G401.6 (cell line): ENCODE results near the gene NR2E1.

Experiments
- FAIRE-seq: peaks from 2 replicates; lab custom pipeline; 2012; peaks lifted over from hg19 to GRCh38; lab: Jason Lieb, UNC

The NR2E1 gene

DNA sequence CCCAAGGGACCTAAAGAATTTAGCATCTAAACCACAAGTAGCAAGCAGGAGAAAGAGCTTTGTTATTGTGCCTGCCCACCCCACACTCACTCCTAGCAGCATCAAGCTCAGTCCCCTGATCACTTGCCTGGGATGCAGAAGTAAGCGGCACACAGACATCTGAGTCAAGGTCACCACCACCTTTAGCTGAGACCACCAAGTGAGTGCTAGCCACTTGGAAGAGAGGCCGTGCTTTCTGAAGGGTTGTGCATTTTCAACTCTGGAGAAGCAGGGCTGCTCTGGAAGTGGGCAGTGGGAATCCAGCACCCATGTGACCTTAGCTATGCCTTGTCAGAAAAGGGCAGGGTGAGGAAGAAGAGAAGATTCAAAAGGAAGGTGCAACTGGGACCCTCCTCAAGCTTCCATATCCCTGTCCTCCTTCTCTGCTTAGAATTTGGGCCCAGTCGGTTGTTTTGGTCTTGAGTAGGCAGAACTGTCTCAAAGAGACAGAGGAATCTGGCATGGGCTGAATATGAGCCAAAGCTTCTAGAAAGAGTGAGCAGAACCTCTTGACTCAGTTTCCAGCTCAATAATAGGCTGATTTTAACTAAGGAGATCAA is 6.2 kb downstream of the NR2E1 start:
- no peak for FAIRE-seq

DNA sequence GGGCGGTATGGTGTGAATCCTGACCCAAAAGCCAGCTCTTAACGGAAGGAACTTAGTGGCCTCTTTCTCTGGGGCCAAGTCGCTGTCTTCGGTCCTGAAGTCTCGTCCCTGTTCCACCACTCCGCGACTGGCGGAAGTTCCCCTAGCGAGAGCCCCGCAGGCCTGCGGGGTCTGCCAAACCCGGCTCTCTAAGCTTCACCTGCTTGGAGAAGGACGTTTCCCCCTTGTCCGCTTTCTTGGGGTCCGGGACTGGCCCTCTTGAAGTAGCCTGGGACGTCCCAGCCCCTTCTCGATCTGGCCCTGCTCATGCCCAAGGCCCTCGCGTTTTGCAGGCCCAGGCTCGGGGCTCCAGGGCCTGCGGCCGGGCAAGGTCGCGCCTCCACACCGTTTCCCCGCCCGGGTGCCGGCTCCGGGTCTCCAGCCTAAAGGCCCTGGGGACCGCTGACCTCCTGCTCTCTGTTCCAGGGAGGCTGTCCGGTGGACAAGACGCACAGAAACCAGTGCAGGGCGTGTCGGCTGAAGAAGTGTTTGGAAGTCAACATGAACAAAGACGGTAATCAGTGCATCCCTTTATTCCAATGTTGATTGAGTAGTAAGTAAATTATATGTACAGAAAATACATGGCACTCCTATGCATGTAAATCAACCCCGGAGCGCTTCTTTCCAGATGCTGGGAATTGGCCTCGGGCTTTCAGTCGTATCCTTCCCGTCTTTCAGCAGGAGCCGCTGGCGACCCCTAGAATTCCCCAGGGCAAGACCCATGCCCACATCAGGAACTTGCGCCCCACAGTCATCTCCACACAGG is 8.8 kb downstream of the NR2E1 start:
- no peak for FAIRE-seq

DNA sequence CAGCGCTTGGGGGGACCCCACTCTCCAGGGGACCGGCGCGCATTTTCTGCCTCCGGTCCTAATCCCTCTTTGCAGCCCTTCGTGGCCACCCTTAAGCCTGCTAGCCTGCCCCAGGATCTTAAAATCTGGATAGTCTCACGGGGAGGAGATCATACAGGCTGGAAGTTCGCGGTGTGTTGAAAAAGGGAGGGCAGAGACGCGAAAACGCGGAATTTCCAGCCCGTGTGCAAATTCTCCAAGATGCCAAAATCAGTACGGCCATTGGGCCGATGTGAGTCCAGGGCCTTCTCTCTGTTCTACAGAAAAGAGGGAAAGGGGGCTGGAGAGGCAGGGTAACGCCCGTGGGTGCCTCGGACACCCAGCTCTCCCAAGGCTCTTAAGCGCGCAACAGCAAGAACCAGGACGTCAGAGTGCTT is 9.4 kb downstream of the NR2E1 start:
- FAIRE-seq: no peak

DNA sequence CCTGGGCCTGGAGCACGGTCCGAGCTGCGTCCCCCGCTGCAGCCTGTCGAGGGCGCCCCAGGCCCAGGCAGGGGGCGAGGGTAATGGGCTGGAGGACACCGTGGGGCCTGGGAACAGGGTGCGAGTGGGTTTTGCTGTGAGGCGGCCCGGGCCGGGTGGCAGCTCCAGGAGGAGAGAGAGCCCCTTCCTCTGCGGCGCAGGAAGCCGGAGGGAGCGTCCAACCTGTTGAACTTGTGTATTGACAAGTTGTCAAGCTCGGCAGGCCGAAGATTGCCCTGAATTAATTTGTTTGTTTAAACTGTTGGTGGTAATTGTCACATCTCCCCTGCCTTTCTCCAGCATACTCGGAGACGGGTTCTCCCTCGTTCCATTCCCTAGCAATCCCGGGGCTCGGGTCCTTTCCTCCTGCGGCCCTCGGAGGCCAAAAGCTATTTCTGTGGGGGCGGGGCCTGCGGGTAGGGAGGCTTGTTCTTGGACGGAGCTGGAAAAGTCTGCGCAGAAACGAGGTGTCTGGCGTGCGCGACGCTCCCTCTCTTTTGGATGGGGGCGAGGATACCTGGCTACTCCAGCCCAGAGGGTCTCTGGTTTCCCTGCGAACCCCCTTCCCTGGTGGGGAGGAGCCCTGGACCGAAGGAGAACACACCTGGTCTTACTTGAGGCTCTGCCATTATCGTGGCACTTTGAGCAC is 9.9 kb downstream of the NR2E1 start:
- no peak for FAIRE-seq

DNA sequence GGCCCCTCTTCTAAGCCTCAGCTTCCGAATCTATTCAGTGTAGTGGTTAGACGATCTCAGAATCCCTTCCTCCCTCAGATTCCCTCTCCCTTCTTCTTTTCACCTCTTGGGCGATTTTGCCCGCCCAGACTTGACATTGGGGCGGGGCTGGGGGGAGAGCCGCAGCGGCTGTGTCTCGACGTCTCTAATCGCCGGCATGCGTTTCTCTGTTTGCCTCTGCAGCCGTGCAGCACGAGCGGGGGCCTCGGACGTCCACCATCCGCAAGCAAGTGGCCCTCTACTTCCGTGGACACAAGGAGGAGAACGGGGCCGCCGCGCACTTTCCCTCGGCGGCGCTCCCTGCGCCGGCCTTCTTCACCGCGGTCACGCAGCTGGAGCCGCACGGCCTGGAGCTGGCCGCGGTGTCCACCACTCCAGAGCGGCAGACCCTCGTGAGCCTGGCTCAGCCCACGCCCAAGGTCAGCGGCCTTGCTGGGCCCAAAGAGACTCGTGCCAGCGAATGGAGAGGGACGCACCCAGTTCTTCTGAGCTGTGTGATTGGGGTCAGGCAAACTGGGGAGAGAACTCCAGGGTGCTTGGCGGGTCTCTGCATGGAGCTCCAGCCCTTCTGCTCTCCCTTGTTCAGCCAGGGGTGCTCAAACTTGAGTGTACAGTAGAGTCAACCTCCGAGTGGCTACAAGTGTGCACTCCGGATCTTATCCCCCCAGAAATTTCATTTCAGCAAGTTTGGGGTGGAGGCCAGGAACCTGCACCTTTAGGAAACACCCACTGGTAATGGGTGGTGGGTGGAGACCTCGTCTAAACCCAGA is 10.7 kb downstream of the NR2E1 start:
- no peak for FAIRE-seq

DNA sequence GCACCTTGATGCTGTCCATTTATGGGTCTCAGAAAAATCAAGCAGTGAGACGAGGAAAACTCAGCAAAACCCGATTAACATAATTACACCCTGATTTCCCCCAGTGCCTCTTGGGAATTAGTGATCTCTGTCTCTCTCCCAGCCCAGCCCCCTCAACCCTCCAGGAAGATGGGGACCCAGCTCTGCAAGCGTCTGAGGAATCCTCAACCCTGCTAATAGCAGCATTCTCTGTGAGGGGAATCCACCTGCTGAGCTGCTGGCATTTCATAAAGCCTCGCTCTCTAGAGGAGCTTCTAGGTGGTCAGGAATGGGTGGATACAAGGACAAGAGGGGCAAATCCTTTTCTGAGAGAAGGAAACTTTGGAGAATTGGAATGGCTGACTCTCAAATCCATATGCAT is 13.9 kb downstream of the NR2E1 start:
- FAIRE-seq: no peak

DNA sequence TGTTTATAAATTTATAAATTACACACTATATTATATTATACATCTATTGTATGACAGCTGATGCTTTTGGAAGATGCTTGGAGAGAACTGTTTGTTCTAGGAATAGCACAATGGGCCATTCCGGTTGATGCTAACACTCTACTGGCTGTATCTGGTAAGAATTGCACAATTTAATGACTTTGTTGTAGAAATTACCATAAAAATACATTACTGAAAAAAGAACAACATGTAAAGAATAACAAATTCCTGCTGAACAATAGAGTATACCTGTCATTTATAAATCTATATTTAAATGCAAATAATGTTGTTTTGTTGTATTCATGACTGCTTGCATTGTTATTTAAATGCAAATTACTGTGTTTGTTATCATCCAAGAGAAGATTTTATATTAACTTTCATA is 14.4 kb downstream of the NR2E1 start:
- no peak for FAIRE-seq

DNA sequence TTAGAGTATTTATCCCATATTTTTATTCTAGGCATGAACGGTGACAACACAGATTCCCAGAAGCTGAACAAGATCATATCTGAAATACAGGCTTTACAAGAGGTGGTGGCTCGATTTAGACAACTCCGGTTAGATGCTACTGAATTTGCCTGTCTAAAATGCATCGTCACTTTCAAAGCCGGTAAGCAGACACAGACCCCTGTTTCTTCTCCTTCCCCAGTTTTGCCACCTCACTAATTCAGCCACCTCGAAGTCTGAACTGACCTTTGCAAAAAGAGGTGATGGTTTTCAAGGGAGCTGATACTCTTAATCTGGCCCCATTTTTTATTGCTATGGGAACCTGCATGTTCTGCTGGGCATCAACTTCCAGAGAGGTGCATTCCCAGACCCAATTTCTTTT is 15.0 kb downstream of the NR2E1 start:
- FAIRE-seq: no peak

DNA sequence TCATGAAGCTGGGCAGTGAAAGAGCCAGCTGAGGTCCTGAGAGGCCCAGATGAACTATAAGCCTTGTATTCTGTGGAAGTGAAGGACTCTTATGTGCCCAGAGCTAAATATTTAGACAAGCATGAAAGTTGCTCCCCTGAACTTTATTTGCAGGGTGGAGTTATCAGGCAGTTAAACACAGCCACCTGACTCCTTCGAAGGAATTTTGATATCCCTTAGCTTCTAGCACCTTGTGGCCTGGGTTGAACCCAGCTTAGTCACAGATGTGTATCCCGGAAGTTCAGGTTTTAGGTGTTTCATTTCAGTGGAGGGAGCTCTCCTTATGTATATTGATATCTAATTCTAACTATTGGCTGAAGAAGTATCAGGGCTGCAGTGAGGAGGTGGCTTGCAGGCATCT is 20.4 kb downstream of the NR2E1 start:
- FAIRE-seq: no peak

DNA sequence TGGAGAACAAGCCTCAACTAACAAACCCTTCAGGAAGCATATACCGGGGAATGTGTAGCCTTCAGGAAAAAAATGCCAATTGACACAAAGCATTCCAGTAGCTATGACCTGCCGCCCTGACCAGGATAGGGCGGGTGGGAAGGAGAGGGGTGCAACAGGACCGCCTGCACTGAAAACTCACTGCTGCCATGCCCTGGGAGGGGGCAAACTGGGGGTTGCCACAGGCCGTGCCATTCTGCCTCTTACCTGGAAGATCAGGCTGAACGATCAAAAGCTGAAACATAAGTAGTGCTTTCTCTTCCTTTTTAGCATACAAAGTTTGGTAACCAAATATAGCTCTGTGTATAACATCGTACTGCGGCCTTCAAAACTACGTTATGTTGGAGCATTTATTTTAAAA is 21.7 kb downstream of the NR2E1 start:
- FAIRE-seq: no peak

DNA sequence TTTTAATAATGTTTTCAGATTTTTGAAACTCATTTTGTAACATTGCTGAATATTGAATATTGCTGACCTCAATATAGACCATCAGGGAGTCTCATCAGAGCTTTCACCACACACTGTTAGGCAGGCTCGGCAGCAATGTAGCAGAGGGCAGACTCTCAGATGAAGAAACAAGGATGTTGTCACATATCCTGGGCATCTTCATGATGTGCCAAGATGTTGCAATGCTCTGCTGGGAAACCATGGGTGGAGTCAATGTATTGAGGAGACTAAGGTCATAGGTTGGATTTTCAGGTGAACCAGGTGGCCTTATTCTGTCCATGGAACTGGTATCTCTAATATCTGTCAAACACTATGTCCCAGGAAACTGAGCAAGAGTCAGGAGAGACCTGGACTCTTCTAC is 27.3 kb downstream of the NR2E1 start:
- FAIRE-seq: no peak

DNA sequence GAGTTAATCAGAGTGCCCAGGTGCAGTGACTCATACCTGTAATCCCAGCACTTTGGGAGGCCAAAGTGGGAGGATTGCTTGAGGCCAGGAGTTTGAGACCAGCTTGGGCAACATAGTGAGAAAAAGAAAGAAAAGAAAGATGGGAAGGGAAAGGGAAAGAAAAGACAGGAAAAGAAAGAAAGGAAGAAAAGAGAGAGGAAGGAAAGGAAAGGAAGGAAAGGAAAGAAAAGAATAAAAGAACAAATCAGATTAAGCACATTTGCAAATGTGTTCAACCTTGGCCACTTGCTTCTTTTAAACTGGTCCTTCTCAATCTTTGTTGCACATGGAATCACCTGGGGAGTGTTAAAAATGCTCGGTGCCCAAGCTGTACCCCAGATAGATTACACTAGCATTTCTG is 28.0 kb downstream of the NR2E1 start:
- no peak for FAIRE-seq

DNA sequence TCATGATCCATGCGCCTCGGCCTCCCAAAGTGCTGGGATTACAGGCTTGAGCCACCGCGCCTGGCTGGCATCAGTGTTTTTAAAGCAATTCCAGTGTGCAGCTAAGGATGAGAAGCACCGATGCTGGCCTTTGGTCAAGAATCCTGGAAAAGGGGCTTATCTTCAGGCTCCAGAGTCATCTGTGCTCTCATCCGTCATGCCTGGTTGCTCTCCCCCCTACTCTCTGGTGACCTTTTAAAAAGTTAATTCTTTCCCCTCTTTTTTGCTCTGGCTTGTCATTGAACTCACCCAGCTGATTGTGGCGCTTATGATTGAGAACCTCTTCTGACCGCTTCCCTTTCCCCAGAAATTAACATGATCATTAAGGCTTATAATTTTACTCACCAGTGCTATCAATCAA is 28.7 kb downstream of the NR2E1 start:
- FAIRE-seq: no peak

DNA sequence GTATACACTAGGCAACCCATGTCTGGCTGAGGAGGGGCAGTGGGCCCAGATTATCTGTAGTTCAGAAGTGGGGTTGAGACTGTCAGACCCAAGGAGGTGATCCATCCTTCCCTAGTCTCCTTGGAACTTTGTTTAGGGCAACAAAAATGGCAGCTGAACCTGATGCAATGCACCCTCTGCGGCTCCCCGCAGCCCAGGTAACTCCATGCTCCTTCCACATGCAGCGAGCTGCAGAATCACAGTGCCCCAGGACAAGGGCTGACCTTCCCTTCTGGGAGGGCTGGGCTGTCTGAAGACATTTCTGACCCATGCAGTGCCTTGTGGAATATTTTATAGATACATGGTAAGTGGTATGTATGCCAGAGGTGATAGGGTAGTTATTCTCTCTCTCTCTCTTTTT is 29.4 kb downstream of the NR2E1 start:
- FAIRE-seq: no peak

DNA sequence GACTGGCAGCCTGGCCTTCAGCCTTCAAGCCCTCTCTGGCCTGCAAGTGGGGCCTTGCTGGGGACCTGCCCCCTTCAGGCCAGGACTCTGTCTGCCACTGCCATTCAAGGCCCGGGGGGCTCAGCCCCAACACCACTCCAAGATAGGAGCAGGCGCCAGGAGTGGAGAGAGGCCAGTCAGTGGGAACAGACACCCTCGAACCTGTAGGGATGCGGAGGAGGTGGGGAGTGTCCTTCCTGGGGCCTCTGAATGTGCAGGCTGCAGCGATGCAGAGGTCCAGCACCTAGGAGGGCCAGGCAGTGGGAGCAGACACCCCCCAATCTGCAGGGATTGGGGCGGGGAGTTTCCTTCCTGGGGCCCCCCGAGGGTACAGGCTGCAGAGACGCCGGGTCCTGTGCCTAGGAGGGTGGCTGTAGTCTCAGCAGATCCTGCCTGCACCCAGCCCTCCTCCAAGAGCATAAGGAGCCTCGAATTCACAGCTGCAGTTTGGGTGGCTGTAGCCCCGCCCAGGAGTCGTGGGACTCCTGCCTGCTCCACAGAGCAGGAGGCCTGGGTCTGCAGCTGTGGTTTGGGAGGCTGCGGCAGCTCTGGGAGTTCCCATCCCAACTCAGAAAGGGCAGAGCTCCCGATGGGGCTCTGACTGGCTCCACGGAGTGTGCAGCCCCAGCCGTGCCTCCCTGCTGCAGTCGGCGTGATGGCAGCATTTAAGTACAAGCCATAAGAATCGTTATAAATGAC is 33.1 kb downstream of the NR2E1 start:
- no peak for FAIRE-seq

DNA sequence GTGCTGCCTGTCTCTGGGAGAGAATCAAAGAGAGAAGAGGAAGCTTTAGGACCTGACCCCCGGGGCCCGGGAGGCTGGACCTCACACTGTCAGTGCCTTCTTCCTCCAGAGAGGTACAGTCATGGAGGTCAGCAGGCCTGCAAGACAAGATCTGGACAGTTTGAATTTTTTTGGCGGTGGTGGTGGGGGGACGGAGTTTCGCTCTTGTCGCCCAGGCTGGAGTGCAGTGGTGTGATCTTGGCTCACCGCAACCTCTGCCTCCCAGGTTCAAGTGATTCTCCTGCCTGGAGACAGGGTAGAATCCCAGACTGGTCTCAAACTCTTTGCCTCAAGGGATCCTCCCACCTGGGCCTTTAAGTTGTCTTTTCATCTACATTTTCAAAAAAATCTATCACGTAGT is 34.4 kb downstream of the NR2E1 start:
- FAIRE-seq: no peak

DNA sequence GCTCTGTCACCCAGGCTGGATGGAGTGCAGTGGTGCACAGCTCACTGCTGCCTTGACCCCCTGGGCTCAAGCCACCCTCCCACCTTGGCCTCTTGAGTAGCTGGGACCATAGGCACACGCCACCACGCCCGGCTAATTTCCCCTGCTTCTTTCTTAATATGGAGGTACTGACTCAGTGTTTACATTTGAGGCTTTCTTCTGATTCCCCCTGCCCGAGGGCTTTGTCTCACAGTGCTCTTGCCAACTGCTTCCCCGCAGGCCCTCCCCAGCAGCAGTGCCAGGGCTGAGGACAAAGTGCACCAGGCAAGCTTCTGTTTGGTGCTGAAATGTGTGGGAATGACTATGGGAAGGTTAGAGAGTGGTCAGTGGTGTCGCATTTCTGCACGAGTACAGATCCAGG is 34.8 kb downstream of the NR2E1 start:
- FAIRE-seq: no peak

DNA sequence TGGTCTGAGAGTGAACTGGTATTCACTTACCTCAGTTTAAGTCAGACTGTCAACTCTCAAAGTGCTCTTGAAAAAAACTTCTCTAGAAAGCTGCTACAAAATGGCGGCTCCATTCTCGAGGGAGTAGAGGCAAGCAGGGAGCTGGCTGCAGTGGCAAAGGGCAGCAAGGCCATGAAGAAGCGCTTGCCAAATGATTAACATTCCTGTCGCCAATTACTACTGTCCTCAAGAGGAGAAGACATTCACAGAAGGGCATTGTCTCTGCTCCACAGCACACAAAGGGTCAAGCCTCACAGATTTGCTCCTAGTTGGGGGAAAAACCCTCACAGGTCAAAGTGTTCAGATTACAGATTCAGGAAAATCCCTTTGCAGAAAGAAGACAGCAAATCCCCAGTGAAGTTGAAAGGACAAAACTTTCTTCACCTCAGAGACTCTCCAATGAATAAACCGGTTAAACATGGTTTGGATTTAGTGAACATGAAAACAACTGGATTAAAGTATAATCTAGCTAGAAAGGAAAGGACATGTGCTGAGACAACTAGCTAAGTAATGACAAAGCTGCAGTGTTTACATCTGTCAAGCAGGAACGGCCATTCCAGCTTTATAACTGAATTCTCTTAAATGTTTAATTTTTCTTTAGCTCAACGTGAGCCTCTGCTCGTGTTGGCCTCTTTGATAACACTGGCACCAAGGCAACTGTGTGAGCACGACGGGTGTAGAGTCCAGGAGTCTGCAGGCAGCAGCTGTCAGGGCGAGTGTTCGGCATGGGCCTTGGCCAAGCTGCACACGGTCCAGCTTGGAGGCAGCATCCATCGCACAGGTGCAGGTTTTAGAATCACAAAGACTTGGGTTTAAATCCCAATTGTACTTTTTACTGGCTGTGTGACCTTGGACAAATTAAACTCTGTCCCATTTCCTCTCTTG is 37.6 kb downstream of the NR2E1 start:
- no peak for FAIRE-seq

DNA sequence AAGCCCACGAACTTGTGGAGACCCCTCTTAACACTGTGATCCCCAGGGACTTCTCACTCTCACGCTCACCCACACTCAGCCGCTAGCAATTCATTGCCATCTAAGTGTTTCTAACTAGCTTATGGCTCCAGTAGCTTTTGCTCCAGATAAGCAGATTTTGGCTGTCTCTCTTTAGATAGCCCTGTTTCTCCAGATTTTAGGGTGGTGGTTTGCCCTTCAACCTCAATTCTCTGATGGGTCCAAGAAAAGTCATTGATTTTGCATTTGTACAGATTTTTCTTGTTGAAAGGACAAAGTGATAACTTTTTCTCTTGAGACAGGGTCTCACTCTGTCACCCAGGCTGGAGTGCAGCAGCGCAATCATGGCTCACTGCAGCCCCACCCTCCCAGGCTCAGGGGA is 41.2 kb downstream of the NR2E1 start:
- no peak for FAIRE-seq

DNA sequence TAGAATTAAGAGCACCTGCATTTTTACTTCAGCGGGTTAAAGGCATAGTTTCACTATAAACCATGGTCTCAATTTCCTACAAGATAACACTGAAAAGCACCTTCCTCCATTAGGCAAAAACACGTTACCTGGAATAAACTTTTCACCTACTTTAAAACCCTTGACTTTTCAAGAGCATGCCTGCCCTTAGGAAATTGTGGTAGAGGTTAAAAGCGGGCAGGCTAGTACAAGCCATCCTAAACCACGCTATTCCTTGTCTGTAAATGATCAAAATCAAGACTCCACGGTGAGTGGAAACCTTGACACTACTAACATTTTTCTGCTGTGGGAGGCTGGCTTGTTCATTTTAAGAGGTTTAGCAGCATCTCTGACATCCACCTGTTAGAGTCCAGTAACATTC is 43.9 kb downstream of the NR2E1 start:
- no peak for FAIRE-seq

DNA sequence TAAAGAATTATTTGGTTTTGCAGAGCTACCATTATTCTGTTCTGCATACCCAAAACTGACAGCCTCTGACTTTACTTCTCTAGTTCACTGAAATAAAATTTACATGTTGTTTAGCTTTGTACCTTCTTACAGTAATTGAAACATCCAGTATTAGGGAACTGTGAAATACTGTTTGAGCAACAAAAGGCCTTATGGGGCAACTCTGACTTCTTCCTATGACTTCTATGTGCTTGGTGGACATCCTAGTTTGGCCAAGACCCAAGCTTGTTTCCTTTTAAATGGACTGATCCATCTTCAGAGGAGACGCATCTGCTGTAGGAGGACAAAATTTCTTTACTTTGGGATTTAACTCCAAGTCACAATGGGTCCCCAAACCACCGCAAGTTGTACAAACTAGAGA is 44.7 kb downstream of the NR2E1 start:
- no peak for FAIRE-seq
